HUES6 (cell line): Measurements from ENCODE around the gene CD164L2.

Experiments used
- H3K27ac ChIP-seq: 2 replicates; pipeline ENCODE4 v1.7.0; 2013; ENCODE audit warnings: low read depth, mild to moderate bottlenecking, low read length, inconsistent platforms
- H3K27me3 ChIP-seq: 2 replicates; pipeline ENCODE4 v1.6.1; 2013; ENCODE audit warnings: low read length; ENCODE audit not compliant: control insufficient read depth, insufficient read depth
- H3K36me3 ChIP-seq: 2 replicates; pipeline ENCODE4 v1.6.1; 2013; ENCODE audit warnings: low read length; ENCODE audit not compliant: control insufficient read depth, insufficient read depth
- H3K4me1 ChIP-seq: 2 replicates; pipeline ENCODE4 v1.6.1; 2013; ENCODE audit warnings: low read length; ENCODE audit not compliant: control insufficient read depth, insufficient read depth
- H3K4me3 ChIP-seq: 2 replicates; pipeline ENCODE4 v1.5.1; 2013; ENCODE audit warnings: low read depth, low read length
- H3K9ac ChIP-seq: one replicate; pipeline ENCODE4 v1.6.1; 2013; ENCODE audit warnings: mild to moderate bottlenecking, low read length
- H3K9me3 ChIP-seq: 2 replicates; pipeline ENCODE4 v1.6.1; 2013; ENCODE audit warnings: low read depth, low read length; ENCODE audit not compliant: control insufficient read depth, insufficient read depth

CD164L2 gene

DNA sequence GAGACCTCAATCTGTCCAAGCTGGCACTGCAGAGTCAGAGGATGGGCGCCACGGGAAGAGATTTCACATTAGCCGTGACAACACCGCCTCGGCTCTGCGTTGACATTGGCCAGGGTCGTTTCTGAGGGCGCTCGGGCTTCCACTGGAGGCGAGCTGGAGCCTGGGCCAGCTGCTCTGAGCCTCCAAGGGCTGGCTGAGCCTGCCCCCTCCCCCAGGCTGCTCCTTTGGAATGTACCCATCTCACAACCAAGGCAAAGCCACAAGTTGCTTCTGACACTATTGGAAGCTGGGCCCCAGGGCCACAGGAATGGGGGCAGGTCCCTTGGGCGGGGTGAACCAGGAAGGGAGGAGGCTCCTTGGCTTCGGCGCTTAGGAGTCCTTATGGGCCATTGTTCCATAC is 21.9 kb upstream of the CD164L2 start:
- H3K4me3 ChIP-seq = no peak overlapping the region; the same call in 1 of the 2 replicates
- no peak overlapping the region for H3K27ac ChIP-seq
- H3K9me3 ChIP-seq = no peaks in the 10 kb centered on the region
- peaks cover 30% of the 10 kb centered on the region for H3K36me3 ChIP-seq
- peaks cover 45% of the 10 kb centered on the region for H3K4me1 ChIP-seq
- peak overlapping the region; percentile 22 for H3K9ac ChIP-seq
- no peaks in the 10 kb centered on the region for H3K27me3 ChIP-seq

DNA sequence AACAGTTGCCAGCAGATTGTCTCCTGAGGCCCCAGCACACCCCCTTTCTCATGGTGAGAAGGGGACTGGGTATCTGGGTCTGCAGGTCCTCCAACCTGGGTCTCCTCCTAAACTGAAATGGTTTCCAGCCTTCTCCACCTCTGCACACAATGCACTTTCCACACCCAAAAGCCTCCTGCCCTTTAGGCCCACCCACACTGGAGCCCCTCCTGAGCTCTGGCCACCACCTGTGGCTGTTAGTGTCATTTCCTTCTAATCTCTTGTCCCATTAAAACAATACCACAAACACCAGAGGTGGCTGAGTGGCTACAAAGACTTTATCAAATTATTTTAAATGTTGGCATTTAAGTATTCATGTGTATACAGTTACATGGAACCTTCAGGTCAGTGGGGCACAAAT is 20.8 kb upstream of the CD164L2 start:
- Histone ChIP-seq H3K9ac (no peak overlapping the region), H3K4me1 (peaks cover 53% of the 10 kb centered on the region), H3K9me3 (no peaks in the 10 kb centered on the region), H3K27ac (no peak overlapping the region), H3K27me3 (no peaks in the 10 kb centered on the region), H3K36me3 (peaks cover 23% of the 10 kb centered on the region), H3K4me3 (no peak overlapping the region)

DNA sequence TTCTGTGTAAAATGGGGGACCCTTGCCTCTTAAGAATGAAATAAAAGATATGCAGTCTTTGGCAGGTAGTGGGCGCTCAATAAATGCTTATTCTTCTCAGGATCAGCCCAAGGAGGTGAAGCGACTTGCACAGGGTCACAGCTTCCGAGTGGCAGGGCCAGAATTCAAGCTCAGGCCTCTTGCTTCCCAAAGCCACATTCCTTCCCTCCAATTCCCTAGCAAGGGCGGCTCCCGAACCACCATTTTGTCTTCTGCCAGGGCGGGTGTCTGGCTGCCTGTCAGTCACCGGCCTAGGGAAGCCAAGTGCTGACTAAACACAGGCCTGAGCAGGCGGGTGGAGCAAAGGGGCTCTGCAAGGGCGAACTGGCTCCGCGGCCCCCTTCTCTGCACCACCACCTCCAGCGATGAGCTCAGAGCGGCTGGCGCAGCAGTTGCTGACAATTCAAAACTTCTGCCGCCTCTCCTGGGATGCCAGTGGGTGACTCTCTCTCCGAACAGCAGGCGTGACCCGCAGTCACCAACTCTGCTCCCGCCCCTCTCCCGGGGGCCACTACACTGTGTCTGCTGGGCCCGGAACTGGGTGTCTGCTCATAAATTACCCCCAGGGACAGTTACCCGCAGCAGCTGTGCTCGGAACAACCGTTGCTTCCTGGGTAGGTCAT is 20.1 kb upstream of the CD164L2 start:
- peaks cover 15% of the 10 kb centered on the region for H3K36me3 ChIP-seq
- peaks cover 60% of the 10 kb centered on the region for H3K4me1 ChIP-seq
- 0 out of 2 replicates have a peak overlapping the region, but pooled peaks have one; percentile 30 for H3K27ac ChIP-seq
- H3K4me3 ChIP-seq = no peak overlapping the region
- no peaks in the 10 kb centered on the region for H3K27me3 ChIP-seq
- H3K9me3 ChIP-seq = no peaks in the 10 kb centered on the region
- H3K9ac ChIP-seq = no peak overlapping the region

DNA sequence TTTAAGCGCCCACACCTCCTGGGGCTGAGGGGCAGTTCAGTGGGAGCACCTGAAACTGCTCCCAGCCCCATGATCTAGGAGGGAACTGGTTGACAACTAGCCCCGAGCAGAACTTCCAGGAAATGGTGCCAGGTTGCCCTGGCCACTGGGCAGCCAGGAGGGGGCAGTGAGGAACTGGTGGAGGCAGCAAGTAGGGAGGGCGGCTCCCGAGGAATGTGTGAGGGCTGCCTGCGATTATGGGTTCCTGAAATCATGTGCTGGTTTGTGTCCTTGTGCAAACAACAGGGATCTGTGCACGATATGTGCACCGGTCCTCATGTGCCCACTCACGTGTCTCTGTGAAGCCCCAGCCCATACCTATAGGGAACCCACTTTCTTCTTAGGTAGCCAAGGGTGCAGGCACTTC is 19.2 kb upstream of the CD164L2 start:
- Histone ChIP-seq H3K27ac (no peak overlapping the region), H3K4me1 (peaks cover 67% of the 10 kb centered on the region), H3K9ac (no peak overlapping the region)

DNA sequence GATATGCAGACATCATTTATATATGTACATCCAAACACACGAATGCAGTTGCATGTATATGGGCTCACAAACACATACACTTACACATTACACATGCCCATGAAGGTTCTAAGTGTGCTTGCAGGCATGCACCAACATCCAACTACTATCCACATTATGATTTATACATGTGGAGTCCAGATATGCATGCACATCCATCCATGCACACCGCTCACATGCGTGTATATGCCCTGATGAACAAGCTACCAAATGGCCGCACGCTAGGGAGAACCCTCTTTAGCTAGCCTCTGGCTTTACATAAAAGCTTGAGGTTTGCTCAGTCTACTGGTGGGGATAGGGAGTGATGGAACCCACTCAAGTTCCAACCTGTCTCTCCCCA is 17.8 kb upstream of the CD164L2 start:
- H3K9me3 ChIP-seq = no peaks in the 10 kb centered on the region
- no peaks in the 10 kb centered on the region for H3K36me3 ChIP-seq
- no peak overlapping the region for H3K27ac ChIP-seq
- H3K4me3 ChIP-seq = no peak overlapping the region
- peaks cover 65% of the 10 kb centered on the region for H3K4me1 ChIP-seq
- no peaks in the 10 kb centered on the region for H3K27me3 ChIP-seq
- H3K9ac ChIP-seq = no peak overlapping the region

More for the DNA sequence above, 19.2 kb upstream of the CD164L2 start:
- Histone ChIP-seq H3K9me3 (no peaks in the 10 kb centered on the region), H3K27me3 (no peaks in the 10 kb centered on the region), H3K36me3 (peaks cover 7% of the 10 kb centered on the region), H3K4me3 (no peak overlapping the region)

DNA sequence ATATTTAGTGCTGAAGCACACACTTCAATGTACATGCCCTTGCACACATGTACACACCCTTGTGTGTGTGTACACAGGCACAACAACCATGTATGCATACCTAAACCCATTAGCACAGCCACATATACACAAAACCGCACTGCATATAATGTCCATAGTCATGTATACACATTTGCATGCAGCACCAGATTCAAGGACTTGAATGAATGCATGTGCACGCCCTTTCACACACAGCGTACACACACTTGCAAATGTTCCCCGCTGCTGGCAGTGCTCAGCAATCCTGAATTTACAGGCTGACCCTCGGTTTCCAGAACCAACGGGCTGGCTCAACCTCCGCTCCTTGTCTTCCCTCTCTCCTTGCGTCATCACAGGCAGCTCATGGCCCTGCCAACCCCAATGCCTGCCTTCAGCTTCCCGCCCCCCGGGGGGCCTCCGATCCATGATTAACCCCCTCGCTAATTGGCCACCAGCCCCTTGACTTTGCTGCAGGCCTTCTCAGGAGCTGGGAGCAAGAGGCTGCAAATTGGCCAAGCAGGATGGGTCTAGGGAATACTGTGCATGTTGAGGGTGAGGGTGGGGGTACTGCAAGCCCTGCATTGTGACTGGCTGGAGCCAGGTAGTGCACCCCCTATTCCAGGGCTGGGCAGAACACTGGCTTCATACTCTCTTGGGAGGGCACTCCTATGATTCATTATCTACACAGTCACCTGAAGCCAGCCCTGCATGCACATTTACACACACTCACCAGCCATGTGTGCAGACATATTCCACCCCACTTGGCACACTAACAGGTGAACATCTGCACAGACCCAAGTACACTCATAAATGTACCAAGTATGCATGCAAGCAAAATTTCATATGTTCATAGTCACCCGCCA is 17.2 kb upstream of the CD164L2 start:
- H3K36me3 ChIP-seq = no peaks in the 10 kb centered on the region
- H3K9ac ChIP-seq = no peak overlapping the region
- no peak overlapping the region for H3K4me3 ChIP-seq
- no peaks in the 10 kb centered on the region for H3K9me3 ChIP-seq
- H3K4me1 ChIP-seq = peaks cover 61% of the 10 kb centered on the region
- H3K27me3 ChIP-seq = no peaks in the 10 kb centered on the region
- no peak overlapping the region for H3K27ac ChIP-seq

DNA sequence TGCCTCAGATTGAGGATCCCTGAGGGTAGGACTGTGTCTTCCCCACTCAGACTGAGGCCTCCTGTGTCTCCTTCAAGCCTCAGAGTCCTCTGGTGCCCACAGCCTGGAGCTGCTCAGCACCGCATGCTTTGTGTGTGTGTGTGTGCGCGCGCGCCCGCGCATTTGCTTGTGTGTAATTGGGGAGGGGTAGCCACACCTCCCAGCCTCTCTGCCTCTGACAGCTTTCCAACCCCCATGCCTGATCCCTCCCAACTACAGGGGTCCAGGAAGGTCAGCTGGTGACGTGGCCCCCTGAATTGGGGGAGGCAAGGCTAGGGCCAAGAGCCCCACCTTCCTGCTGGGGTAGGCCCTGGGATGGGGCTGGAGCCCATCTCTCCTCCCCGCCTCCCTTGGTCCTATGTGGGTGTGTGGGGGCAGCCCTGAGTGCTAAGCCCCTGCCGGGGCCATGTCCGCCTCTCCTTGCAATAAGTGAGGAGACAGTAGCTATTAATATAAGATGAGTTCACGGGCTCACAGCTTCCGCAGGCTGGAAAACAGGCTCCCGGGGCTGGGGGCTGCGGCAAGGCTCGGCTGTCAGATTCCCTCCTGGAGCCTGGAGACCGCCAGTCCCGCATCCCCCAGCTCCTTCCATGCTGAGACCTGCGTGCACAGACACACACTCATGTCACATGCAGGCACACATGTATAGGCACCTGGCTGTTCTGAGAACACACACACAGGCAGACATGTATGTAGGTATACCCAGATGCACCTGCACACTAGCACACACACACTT is 16.3 kb upstream of the CD164L2 start:
- Histone ChIP-seq H3K9me3 (no peaks in the 10 kb centered on the region), H3K27ac (no peak overlapping the region), H3K9ac (peak overlapping the region; percentile 17), H3K4me1 (peaks cover 52% of the 10 kb centered on the region), H3K36me3 (peaks cover 2% of the 10 kb centered on the region), H3K27me3 (no peaks in the 10 kb centered on the region), H3K4me3 (no peak overlapping the region)

DNA sequence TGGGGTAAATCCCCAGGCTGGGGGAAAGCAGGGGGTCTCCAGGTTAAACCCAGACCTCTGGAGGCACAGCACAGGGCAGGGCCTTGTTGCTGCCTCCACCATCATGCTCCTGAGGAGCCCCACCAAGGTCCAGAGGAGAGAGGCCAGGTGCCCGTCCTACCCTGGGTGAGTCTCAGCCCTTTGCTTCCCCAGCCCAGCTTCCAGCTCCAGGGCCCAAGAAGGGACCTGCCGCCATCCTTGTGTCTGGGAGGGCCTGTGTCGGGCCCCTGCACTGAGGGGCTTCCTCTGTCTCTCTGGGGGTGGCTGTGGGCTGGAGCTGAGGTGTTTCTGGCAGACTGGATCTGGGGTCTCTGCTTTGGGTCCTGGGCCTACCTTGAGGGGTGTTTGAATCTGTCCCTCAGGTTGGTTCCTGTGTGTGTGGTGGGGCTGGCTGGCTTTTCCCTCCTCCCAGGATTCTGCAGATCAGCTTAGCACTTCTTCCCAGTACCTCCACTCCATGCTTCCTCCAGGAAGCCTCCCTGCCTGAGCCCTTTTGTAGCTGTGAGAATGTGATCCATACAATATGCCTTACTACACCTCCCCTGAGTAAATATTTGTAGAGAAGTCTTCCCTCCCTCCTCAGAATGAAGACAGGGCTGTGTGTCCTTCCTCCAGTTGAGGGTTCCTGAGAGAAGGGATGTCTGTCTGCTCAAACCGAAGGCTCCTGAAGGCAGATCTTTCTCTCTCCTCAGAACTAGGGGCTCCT is 15.4 kb upstream of the CD164L2 start:
- H3K27me3 ChIP-seq = no peaks in the 10 kb centered on the region
- peaks cover 8% of the 10 kb centered on the region for H3K36me3 ChIP-seq
- no peaks in the 10 kb centered on the region for H3K9me3 ChIP-seq
- peaks cover 44% of the 10 kb centered on the region for H3K4me1 ChIP-seq
- no peak overlapping the region for H3K9ac ChIP-seq
- no peak overlapping the region for H3K4me3 ChIP-seq
- H3K27ac ChIP-seq = no peak overlapping the region

DNA sequence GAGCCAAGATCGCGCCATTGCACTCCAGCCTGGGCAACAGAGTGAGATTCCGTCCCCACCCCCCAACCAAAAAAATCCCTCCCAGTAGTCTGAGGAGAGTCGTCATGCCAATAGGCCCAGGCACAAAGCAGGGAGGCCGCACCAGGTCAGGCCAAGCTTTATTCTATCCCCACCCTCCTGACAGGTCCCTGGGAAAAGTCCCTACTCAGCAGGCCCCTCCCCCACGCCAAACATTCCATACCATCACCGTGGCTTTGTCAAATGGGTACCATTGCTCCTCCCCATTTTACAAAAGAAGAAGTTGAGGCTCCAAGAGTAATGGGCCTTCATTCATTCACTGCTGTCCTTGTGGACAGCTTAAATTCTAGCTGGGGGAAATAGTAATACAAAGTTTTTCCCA is 14.6 kb upstream of the CD164L2 start:
- Histone ChIP-seq H3K27ac (no peak overlapping the region), H3K27me3 (no peaks in the 10 kb centered on the region), H3K4me3 (no peak overlapping the region), H3K4me1 (peaks cover 41% of the 10 kb centered on the region), H3K9ac (no peak overlapping the region), H3K9me3 (no peaks in the 10 kb centered on the region), H3K36me3 (peaks cover 8% of the 10 kb centered on the region)

DNA sequence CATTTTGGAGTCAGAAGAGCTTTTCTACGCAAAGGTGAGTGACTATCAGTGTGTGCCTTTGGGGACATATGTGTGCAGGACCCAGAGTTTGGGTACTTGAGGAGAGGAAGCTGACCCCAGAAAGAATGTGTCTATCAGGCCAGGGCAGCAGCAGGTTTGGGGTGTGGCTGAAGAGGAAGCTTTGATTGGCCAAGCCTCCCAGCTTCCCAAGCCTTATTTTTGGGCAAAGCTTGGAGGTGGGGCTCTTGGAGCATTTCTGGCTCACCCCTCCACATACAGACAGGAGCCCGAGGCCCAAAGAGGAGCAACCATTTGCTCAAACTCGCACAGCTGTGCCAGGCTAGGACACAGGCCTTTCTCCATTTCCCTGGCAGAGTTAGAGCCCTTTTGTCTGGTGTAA is 14.0 kb upstream of the CD164L2 start:
- Histone ChIP-seq H3K36me3 (peaks cover 8% of the 10 kb centered on the region), H3K27me3 (no peaks in the 10 kb centered on the region), H3K4me1 (peaks cover 37% of the 10 kb centered on the region), H3K27ac (no peak overlapping the region), H3K9me3 (no peaks in the 10 kb centered on the region), H3K9ac (no peak overlapping the region), H3K4me3 (no peak overlapping the region)
